ENCODE results near the gene ACAP3. TPM values are rescaled to one million over a fixed set of nuclear protein-coding genes. Genes with fewer than 3 reads are reported as not detected.
A peak's percentile ranks its signal among the peaks of the same experiment; 100 is the strongest.

Gene ACAP3
- total RNA-seq, 1 experiment from 2014 or later: 10.3 TPM

- no peak for DNase-seq (ENCODE audit: low read depth)
These were observed 7.8 kb upstream of the ACAP3 start for GRCh38 chr1:1315435-1315954.

GRCh38 chr1:1314678-1315335 lies 7.1 kb upstream of the ACAP3 start:
- no peak for DNase-seq (ENCODE audit: low read depth)

GRCh38 chr1:1314237-1314586 lies 6.5 kb upstream of the ACAP3 start:
- no peak for DNase-seq (ENCODE audit: low read depth)

GRCh38 chr1:1313500-1314236 lies 5.9 kb upstream of the ACAP3 start:
- DNase-seq (ENCODE audit: low read depth): no peak

GRCh38 chr1:1312450-1313314 lies 5.0 kb upstream of the ACAP3 start:
- DNase-seq (ENCODE audit: low read depth): no peak

GRCh38 chr1:1311107-1312104 lies 3.7 kb upstream of the ACAP3 start:
- no peak for DNase-seq (ENCODE audit: low read depth)

GRCh38 chr1:1310476-1311053 lies 2.8 kb upstream of the ACAP3 start:
- DNase-seq (ENCODE audit: low read depth): no peak

GRCh38 chr1:1310109-1310385 lies 2.3 kb upstream of the ACAP3 start:
- DNase-seq (ENCODE audit: low read depth): no peak

GRCh38 chr1:1309251-1310108 lies 1.8 kb upstream of the ACAP3 start:
- no peak for DNase-seq (ENCODE audit: low read depth)

GRCh38 chr1:1308756-1309250 lies 1.1 kb upstream of the ACAP3 start:
- DNase-seq (ENCODE audit: low read depth): no peak

- peak; percentile 61 for DNase-seq (ENCODE audit: low read depth)
These were observed 338 bp downstream of the ACAP3 start for GRCh38 chr1:1307261-1307922.

GRCh38 chr1:1306661-1307260 lies 969 bp downstream of the ACAP3 start:
- DNase-seq (ENCODE audit: low read depth): no peak

GRCh38 chr1:1306070-1306660 lies 1.6 kb downstream of the ACAP3 start:
- no peak for DNase-seq (ENCODE audit: low read depth)

GRCh38 chr1:1305300-1306069 lies 2.2 kb downstream of the ACAP3 start:
- peak; percentile 85 for DNase-seq (ENCODE audit: low read depth)

- peak; percentile 83 for DNase-seq (ENCODE audit: low read depth)
These were observed 3.1 kb downstream of the ACAP3 start for GRCh38 chr1:1304331-1305299.

GRCh38 chr1:1303736-1304135 lies 4.0 kb downstream of the ACAP3 start:
- DNase-seq (ENCODE audit: low read depth): no peak

Measured in RPMI7951 (cell line).